T-cell (primary cell): ENCODE measurements around the gene SLC39A11. TPM values are rescaled to one million over a fixed set of nuclear protein-coding genes. Genes with fewer than 3 reads are reported as not detected.
"Not testable (repeated sequence)": the region's sequence is repeated elsewhere in the genome, so short reads cannot be mapped to it uniquely, and the experiment has no call there.

Experiments used
- ATAC-seq, 4 experiments: fragments of 200-7000 bp in 3 of 4; fragments of 150-1000 bp in 1 of 4; cut with Tn5 transposase; replicated peaks in 1 of 4; 1 replicate in 3 of 4; 2 replicates in 1 of 4; pipeline ENCODE4 v1.10.0; 2021; ENCODE audit warnings: moderate library complexity in 3 of 4, mild to moderate bottlenecking in 2 of 4, moderate number of reproducible peaks in 1 of 4
- CTCF ChIA-PET, 2 donors: fragments of 300-600 bp; sonication (Branson Sonifier 250); formaldehyde crosslinking; loops; one replicate each; lab custom pipeline; 2022; ENCODE audit warnings: antibody characterized with exemption in 2 of 2; lab: Charles Lee
- POLR2A ChIA-PET, 2 donors: fragments of 300-600 bp; sonication (Branson Sonifier 250); formaldehyde crosslinking; loops; one replicate each; lab custom pipeline; 2022; ENCODE audit warnings: antibody characterized with exemption in 2 of 2; lab: Charles Lee
- DNase-seq, 35 experiments: peaks; one replicate each; pipeline versions ENCODE4 v3.0.0 to v3.0.0-alpha.2; 2013 to 2023
- H3K27ac ChIP-seq: one replicate; pipeline ENCODE4 v1.5.1; 2013; ENCODE audit warnings: low read length
- H3K27me3 ChIP-seq, 2 experiments: replicated peaks in 1 of 2; 1 replicate in 1 of 2; 2 replicates in 1 of 2; pipeline versions ENCODE4 v1.6.1 to v1.7.0; 2013; ENCODE audit warnings: low read length in 1 of 2, mixed read lengths in 1 of 2; ENCODE audit not compliant: control insufficient read depth in 2 of 2, insufficient read depth in 2 of 2; ENCODE audit errors: extremely low read depth in 1 of 2
- H3K36me3 ChIP-seq, 2 donors: 1 replicate in 1 of 2; 2 replicates in 1 of 2; pipeline versions ENCODE4 v1.6.1 to v1.7.0; 2013; ENCODE audit warnings: low read length in 1 of 2; ENCODE audit not compliant: control insufficient read depth in 2 of 2, insufficient read depth in 1 of 2; ENCODE audit errors: extremely low read depth in 1 of 2
- H3K4me1 ChIP-seq, 2 experiments: 1 replicate in 1 of 2; 2 replicates in 1 of 2; pipeline versions ENCODE4 v1.6.1 to v1.7.0; 2013; ENCODE audit warnings: low read length in 2 of 2, mixed read lengths in 1 of 2; ENCODE audit not compliant: insufficient read depth in 2 of 2, control insufficient read depth in 1 of 2; ENCODE audit errors: extremely low read depth in 1 of 2
- H3K4me3 ChIP-seq, 2 donors: 1 replicate in 1 of 2; 2 replicates in 1 of 2; pipeline versions ENCODE4 v1.5.1 to v1.7.0; 2013; ENCODE audit warnings: mild to moderate bottlenecking in 2 of 2, low read length in 1 of 2, moderate library complexity in 1 of 2; ENCODE audit not compliant: control insufficient read depth in 1 of 2; ENCODE audit errors: extremely low read depth in 1 of 2
- H3K9me3 ChIP-seq: 2 replicates; pipeline ENCODE4 v1.7.0; 2013
- H3K27ac Mint-ChIP-seq, 2 donors: one replicate each; pipeline ENCODE4 v1.8.0; 2020 to 2021; ENCODE audit warnings: mild to moderate bottlenecking in 2 of 2, mixed read lengths in 2 of 2
- H3K27me3 Mint-ChIP-seq, 2 donors: one replicate each; pipeline ENCODE4 v1.8.0; 2021 to 2022; ENCODE audit warnings: mixed read lengths in 2 of 2
- H3K36me3 Mint-ChIP-seq: one replicate; pipeline ENCODE4 v1.8.0; 2021; ENCODE audit warnings: mixed read lengths
- H3K4me1 Mint-ChIP-seq, 3 donors: one replicate each; pipeline ENCODE4 v1.8.0; 2020 to 2022; ENCODE audit warnings: mixed read lengths in 3 of 3, mild to moderate bottlenecking in 1 of 3
- H3K4me3 Mint-ChIP-seq, 3 donors: one replicate each; pipeline ENCODE4 v1.8.0; 2020 to 2022; ENCODE audit warnings: mild to moderate bottlenecking in 3 of 3, mixed read lengths in 3 of 3, moderate library complexity in 3 of 3
- H3K9me3 Mint-ChIP-seq, 3 donors: one replicate each; pipeline ENCODE4 v1.8.0; 2020 to 2022; ENCODE audit warnings: mixed read lengths in 3 of 3
- WGBS: methylation state at CpG from one replicate; pipeline ENCODE4 v1.1.5; 2013; ENCODE audit warnings: missing lambda C conversion rate; ENCODE audit not compliant: insufficient coverage; 5-methylcytosine and 5-hydroxymethylcytosine counted together
- total RNA-seq, 35 experiments: library from RNA in 6 of 35; stranded (reverse) in 6 of 35; fragments of 120-200 nt in 1 of 35; gene quantifications; one replicate each; pipeline versions ENCODE4 v1.2.1 to v1.2.4 and lab custom pipeline; 2013 to 2026

Gene SLC39A11
- total RNA-seq, 5 donors from 2014 or later (not counting 1 experiment from before 2014, with no cell fraction given) = 18.6 to 27.1 (median 23.4) TPM

- WGBS = 65% methylated on average over 3 of the region's 9 CpGs
Observed at GRCh38 chr17:72714357-72714966, 378.0 kb downstream of the SLC39A11 start.

GRCh38 chr17:72713701-72714100 is 378.8 kb downstream of the SLC39A11 start:
- POLR2A ChIA-PET = no interaction called here
- CTCF ChIA-PET = interaction anchor here (0.6 to 2.0 kb wide), 3 partner anchors 12 to 14 kb away, joined by 3 to 7 read pairs (median 6); no protein-coding TSS in a partner anchor
- Histone ChIP-seq H3K4me1 (peaks cover 1 to 6% of the 10 kb centered on the region in 2 experiments), H3K9me3 (no peaks in the 10 kb centered on the region), H3K27ac (no peak overlapping the region), H3K36me3 (no peaks in the 10 kb centered on the region), H3K4me3 (no peak overlapping the region), H3K27me3 (no peaks in the 10 kb centered on the region)
- Mint-ChIP-seq H3K9me3 (peaks cover 5 to 9% (median 8%) of the 10 kb centered on the region in 3 donors), H3K27me3 (no peaks in the 10 kb centered on the region), H3K4me3 (no peak overlapping the region), H3K36me3 (peaks cover 32% of the 10 kb centered on the region), H3K4me1 (peaks cover 12 to 31% (median 16%) of the 10 kb centered on the region in 3 donors), H3K27ac (no peak overlapping the region)
- DNase-seq (no peak), ATAC-seq (no peak)
- WGBS = 100% methylated on average over 2 of the region's 7 CpGs

More at GRCh38 chr17:72714357-72714966, 378.0 kb downstream of the SLC39A11 start:
- Histone ChIP-seq H3K27me3 (no peaks in the 10 kb centered on the region), H3K4me3 (no peak overlapping the region), H3K36me3 (no peaks in the 10 kb centered on the region), H3K27ac (no peak overlapping the region), H3K9me3 (no peaks in the 10 kb centered on the region), H3K4me1 (peaks cover 6 to 9% of the 10 kb centered on the region in 2 experiments)
- Mint-ChIP-seq H3K9me3 (peaks cover 4 to 8% (median 7%) of the 10 kb centered on the region in 3 donors), H3K4me3 (no peak overlapping the region), H3K4me1 (peaks cover 15 to 28% (median 17%) of the 10 kb centered on the region in 3 donors), H3K27me3 (no peaks in the 10 kb centered on the region), H3K36me3 (peaks cover 31% of the 10 kb centered on the region), H3K27ac (no peak overlapping the region)
- DNase-seq (no peak), ATAC-seq (no peak)
- CTCF ChIA-PET = interaction anchor here (0.6 to 2.0 kb wide), 2 partner anchors 11 to 13 kb away, joined by 6 to 7 read pairs; no protein-coding TSS in a partner anchor
- POLR2A ChIA-PET = no interaction called here

GRCh38 chr17:72711521-72712310 is 380.8 kb downstream of the SLC39A11 start:
- Mint-ChIP-seq H3K36me3 (peaks cover 45% of the 10 kb centered on the region), H3K27ac (no peak overlapping the region), H3K27me3 (no peaks in the 10 kb centered on the region), H3K4me1 (peaks cover 14 to 32% (median 21%) of the 10 kb centered on the region in 3 donors), H3K9me3 (peaks cover 9 to 15% (median 13%) of the 10 kb centered on the region in 3 donors), H3K4me3 (no peak overlapping the region)
- ChIA-PET CTCF (interaction anchor here in 1 of 2 donors (0.6 kb wide), 1 partner anchor 13 kb away, joined by 3 read pairs; no protein-coding TSS in a partner anchor), POLR2A (no interaction called here)
- 96% methylated on average over 3 of the region's 3 CpGs for WGBS
- Histone ChIP-seq H3K9me3 (no peaks in the 10 kb centered on the region), H3K27me3 (no peaks in the 10 kb centered on the region), H3K4me1 (peaks cover 0 to 6% of the 10 kb centered on the region in 2 experiments), H3K4me3 (no peak overlapping the region), H3K27ac (no peak overlapping the region), H3K36me3 (no peaks in the 10 kb centered on the region)
- ATAC-seq (no peak), DNase-seq (no peak)

- no peaks in the 10 kb centered on the region for H3K9me3 ChIP-seq
- ATAC-seq = no peak
- no peaks in the 10 kb centered on the region for H3K27me3 ChIP-seq
- Mint-ChIP-seq H3K4me1 (peaks cover 14 to 36% (median 21%) of the 10 kb centered on the region in 3 donors), H3K27me3 (no peaks in the 10 kb centered on the region), H3K27ac (no peak overlapping the region), H3K36me3 (peaks cover 48% of the 10 kb centered on the region), H3K4me3 (no peak overlapping the region), H3K9me3 (peaks cover 9 to 15% (median 13%) of the 10 kb centered on the region in 3 donors)
- H3K4me3 ChIP-seq = no peak overlapping the region
- ChIA-PET CTCF (no interaction called here), POLR2A (no interaction called here)
- H3K4me1 ChIP-seq = peaks cover 0 to 6% of the 10 kb centered on the region in 2 experiments
- no peak overlapping the region for H3K27ac ChIP-seq
- WGBS = 100% methylated on average over 1 of the region's 1 CpG
- H3K36me3 ChIP-seq = no peaks in the 10 kb centered on the region
- no peak for DNase-seq
Observed at GRCh38 chr17:72710834-72711233, 381.7 kb downstream of the SLC39A11 start.

- peaks cover 0 to 6% of the 10 kb centered on the region in 2 experiments for H3K4me1 ChIP-seq
- peak in 2 of 4 experiments; percentile 29 to 57 for ATAC-seq
- H3K27ac ChIP-seq = no peak overlapping the region
- H3K27me3 ChIP-seq = no peaks in the 10 kb centered on the region
- ChIA-PET POLR2A (no interaction called here), CTCF (no interaction called here)
- H3K4me3 ChIP-seq = no peak overlapping the region
- peaks cover 52% of the 10 kb centered on the region for H3K36me3 Mint-ChIP-seq
- H3K9me3 Mint-ChIP-seq = peaks cover 9 to 15% (median 13%) of the 10 kb centered on the region in 3 donors
- H3K9me3 ChIP-seq = no peaks in the 10 kb centered on the region
- H3K4me3 Mint-ChIP-seq = peak overlapping the region in 1 of 3 donors; percentile 4
- DNase-seq = no peak
- peaks cover 14 to 36% (median 21%) of the 10 kb centered on the region in 3 donors for H3K4me1 Mint-ChIP-seq
- H3K27me3 Mint-ChIP-seq = no peaks in the 10 kb centered on the region
- H3K27ac Mint-ChIP-seq = peak overlapping the region in 1 of 2 donors; percentile 57
- no peaks in the 10 kb centered on the region for H3K36me3 ChIP-seq
Observed at GRCh38 chr17:72710202-72710601, 382.3 kb downstream of the SLC39A11 start.

- H3K4me1 ChIP-seq, H3K4me3 ChIP-seq, H3K9me3 ChIP-seq, H3K27me3 ChIP-seq, H3K36me3 ChIP-seq, DNase-seq, POLR2A ChIA-PET, H3K27me3 Mint-ChIP-seq, H3K27ac ChIP-seq: not testable (repeated sequence)
- 58% methylated on average over 2 of the region's 9 CpGs for WGBS
- Mint-ChIP-seq H3K4me3 (peak overlapping the region in 1 of 3 donors; percentile 8), H3K36me3 (peaks cover 52% of the 10 kb centered on the region), H3K4me1 (peaks cover 14 to 36% (median 21%) of the 10 kb centered on the region in 3 donors), H3K27ac (peak overlapping the region; percentile 12 to 60), H3K9me3 (peaks cover 9 to 15% (median 13%) of the 10 kb centered on the region in 3 donors)
- peak in 2 of 4 experiments; percentile 26 to 34 for ATAC-seq
- CTCF ChIA-PET = interaction anchor here (0.6 to 1.0 kb wide), 3 partner anchors 14 to 663 kb away, joined by 3 to 4 read pairs (median 3); no protein-coding TSS in a partner anchor
Observed at GRCh38 chr17:72708682-72709081, 383.8 kb downstream of the SLC39A11 start.
